GM10847 (cell line): ENCODE measurements around the gene CLEC3B.

Experiments
- POLR2A ChIP-seq: IDR thresholded peaks from 2 replicates; pipeline ENCODE4 v1.6.1; 2011; ENCODE audit not compliant: insufficient read length; ENCODE audit errors: extremely low read depth

The CLEC3B gene

DNA sequence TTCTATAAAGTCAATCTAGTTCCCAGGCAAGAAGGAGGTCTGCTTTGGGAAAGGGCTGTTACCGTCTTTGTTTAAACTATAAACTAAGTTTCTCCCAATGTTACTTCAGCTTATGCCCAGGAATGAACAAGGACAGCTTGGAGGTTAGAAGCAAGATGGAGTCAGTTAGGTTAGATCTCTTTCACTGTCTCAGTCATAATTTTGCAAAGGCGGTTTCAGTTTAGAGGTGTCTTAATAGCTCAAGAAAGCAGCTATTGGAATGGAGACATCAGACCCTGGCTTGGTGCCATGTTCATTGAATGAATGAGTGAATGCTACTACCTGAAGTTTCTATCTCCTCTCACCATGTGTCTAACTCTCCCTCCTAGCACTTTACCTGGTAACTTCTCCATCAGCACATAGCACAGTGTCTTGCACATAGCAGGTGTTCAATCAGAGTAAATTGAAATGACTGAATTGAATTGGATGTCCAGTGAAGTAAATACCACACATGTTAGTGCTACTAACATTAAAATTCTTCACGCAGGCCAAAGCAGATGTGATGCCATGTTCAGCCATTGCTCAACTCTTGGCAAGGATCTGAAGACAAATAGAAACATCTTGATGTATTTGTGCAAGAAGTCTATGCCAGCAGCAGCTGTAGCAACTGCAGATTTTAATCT is 28.2 kb downstream of the CLEC3B start:
- TF ChIP-seq POLR2A = no peak

DNA sequence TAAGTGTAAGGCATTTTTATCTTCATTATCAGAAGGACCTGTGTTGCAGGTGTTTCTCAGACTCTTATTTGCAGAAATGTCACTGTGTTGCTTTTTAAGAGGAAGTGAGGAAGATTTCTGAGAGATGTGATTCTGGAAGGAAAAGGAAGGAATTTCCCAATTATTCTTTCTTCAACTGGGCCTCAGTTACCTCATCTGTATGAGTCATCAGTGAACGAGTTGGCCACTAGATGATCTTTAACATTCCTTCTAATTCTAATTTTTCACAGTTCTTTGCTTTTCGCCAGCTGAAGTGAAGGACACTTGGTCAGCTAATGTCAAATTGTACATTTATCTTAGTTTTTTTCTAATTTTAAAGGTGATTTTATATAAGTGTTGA is 28.9 kb downstream of the CLEC3B start:
- no peak for TF ChIP-seq POLR2A

DNA sequence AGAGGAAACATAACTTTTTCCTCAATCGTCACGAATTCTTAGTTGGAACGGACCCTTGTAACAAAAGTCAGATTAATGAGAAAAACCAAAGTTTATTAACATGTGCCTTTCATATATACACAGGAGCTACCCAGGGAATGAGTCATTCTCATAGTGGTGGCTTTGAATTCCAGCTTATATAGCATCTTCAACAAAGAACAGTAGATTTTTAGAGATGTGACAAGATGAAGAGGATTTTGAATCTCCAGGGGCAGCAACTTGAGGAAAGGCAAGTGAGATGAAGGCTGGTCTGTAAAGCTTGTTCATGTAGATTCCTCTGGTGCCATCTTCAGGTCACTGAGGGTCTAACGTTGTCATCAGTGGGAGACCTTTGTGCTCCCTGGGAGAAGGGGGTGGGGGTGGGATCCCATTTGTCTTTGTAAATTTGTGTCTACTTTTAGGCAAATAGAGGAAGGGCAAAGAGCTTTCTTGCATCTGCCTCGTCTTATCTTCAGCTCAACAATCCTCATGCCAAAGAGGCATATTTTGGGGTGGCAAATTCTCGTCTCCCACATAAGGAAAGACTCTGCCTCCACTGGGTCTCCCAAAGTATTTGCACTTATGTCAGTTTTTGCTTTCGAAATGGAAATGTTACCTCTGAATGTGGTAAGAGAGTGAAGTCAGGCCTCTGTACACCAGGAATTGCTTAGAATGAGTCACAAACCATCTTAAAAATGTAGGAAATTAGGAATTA is 29.5 kb downstream of the CLEC3B start:
- no peak for TF ChIP-seq POLR2A

DNA sequence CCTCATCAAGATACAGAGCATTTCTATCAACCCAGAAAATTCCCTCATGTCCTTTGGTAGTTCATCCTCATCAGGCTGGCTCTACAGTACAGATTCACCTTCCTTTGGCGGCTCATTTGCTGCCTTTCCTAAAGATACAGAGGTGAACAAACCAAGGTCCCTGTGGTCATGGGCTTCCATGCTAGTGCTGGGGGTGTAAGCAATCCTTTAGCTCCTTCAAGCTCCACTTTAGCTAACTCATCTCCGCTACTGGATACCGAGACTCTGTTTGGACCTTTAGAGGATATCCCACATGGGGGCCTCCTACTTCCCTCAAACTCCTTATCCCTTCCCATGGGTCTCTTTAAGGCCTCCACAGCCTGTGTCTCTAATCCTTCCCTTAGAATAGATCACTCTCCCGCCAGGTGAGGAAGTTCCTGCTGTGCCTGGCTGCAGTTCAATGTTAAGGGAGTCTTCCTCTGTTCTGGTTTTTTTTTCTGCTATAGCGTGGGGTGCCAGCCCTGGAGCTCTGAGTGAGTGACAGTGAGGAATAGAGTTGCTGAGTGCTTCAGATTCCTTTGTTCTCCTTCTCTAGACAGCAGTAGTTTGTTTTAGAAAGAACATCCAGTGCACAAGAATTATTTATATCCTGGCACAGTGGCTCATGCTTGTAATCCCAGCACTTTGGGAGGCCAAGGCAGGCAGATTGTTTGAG is 30.7 kb downstream of the CLEC3B start:
- TF ChIP-seq POLR2A = no peak

DNA sequence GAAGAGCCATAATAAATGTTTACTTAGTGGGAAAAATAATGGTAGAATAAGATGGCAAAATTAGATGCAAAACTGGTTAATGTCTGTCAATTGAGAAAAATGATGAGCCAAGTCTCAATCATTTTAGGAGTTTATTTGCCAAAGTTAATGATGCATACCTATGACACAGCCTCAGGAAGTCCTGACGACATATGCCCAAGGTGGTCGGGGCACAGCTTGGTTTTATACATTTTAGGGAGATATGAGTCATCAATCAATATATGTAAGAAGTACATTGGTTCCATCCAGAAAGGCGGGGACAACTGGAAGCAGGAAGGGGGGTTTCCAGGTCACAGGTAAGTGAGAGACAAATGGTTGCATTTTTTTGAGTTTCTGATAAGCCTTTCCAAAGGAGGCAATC is 31.5 kb downstream of the CLEC3B start:
- no peak for TF ChIP-seq POLR2A

DNA sequence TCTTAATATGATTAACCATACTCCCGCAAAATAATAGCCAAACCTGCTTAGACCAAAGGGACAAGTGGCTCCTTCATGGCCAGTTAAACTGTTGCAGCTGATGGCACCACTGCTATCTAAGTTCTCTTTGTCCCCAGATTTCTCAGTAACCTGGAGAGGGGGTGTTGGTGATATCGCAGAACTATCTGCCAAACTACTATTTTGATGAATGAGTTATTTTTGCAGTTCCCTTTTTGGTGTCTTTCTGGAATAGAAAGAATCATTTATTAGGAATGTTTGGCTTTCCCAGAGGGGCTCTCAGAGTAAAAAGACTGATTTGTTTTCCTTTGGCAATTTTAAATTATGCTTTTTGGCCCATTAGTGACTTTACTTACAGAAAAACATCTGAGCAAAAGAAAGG is 33.0 kb downstream of the CLEC3B start:
- no peak for TF ChIP-seq POLR2A

DNA sequence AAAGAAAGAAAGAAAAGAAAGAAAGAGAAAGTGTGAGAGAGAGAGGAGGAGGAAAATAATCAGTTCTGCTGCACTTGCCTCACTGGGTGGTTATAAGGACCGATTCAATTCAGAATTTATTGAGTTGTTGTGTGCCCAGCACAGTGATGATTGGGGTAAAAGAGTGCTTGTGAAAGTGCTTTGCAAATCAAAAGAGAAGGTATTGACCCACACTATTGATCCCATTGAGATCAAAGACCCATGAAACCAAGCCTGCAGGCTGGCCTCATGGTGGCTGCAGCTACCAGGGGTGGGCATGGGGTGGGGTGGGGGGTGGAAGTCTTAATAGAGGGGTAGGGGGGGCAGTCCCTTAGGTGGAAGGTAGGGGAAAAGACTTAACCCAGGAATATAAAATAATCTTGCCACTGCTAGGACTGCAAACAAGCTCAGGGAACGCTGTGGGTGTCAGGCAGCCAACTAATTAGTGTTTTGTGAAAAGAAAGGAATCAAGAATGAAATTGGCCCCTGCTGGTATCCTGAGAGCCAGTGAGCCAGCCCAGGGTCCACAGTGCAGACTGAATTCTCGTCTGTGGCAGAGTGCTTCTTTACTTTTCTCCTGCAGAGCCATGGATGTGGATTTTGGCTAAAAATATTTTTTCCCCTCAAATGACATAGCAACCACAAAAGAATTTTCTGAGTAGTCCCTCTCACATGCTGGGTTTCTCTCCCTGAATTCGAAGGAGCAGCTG is 34.2 kb downstream of the CLEC3B start:
- no peak for TF ChIP-seq POLR2A

DNA sequence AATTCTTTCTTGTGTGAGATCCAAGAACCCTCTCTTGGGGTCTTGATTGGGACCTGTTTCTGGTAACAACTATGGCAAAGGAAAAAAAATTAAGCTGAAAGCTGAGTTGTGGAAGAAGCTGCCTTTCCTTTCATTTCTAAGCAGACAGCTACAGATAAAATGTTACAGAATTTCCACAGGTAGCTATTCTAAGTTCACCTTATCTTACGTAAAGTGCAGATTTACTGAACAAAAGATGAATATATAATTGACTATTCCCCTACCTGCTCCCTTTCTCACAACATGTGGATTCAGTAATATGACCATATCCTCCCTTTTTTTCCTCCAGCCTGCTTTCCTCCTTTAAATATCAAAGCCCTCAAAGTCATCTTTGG is 36.6 kb downstream of the CLEC3B start:
- TF ChIP-seq POLR2A = no peak

DNA sequence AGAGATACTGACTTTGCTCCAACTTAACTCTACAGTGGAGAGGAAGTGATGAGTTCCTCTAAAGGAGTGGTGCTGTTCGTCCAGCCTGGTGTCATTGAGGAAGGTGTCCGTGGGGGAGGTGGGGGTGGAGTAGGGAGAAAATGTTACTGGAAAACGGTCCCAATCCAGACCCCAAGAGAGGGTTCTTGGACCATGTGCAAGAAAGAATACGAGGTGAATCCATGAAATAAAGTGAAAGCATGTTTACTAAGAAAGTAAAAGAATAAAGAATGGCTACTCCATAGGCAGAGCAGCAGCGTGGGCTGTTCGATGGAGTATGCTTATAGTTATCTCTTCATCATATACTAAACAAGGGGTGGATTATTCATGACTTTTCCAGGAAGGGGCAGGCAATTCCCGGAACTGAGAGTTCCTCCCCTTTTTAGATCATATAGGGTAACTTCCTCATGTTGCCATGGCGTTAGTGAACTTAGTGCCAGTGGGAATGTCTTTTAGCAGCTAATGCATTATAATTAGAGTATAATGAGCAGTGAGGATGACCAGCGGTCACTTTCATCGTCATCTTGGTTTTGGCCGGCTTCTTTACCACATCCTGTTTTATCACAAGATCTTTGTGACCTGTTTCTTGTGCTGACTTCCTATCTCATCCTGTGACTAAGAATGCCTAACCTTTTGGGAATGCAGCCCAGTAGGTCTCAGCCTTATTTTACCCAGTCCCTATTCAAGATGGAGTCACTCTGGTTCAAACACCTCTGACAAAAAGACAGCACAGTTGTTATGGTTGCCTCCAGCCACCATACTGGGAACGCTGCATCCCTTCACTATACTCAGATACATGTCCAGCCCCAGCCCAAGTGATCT is 38.6 kb downstream of the CLEC3B start:
- no peak for TF ChIP-seq POLR2A

DNA sequence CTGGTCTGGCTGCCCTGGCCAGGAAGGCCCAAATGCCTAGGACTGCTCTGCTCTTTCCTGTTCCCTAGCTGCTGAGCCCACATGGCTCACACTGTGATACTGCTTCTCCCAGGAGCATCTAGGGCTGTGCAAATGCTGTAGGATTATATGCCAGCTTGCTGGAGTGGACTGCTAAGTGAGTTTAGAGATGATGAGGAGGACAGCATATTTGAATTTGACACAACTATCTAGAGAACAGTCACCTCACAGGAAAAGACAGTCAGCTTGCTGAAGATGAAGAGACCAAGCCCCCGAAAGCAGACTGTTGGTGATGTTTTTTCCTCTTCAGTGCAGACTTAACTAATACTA is 39.2 kb downstream of the CLEC3B start:
- TF ChIP-seq POLR2A = no peak

DNA sequence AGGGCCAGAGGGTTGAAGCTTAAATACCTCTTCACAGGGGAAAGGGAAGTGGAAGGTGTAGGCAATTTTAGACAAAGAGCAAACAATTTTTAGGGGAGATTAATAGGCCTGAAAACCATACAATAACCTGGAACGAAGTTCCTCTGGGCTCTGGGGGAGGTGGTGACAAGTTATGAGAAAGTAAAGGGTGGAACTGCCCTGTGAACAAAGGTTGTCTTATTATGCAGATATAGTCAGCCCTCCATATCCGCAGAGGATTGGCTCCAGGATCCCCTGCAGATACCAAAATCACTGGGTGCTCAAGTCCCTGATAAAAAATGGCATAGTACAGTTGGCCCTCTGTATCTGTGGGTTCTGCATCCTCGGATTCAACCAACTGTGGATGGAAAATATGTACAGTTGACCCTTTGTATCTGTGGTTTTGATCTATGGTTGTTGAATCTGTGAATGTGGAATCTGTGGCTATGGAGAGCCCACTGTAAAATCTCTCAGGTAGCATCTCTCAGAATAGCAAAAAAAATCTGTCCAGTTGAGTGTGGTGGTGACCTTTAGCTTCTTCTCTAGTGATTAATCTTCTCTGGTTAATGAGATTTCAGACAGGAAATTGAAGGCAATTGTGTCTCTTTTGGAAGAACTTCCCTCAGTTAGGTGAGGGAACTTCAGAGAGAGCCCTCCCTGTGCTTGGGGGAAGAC is 40.2 kb downstream of the CLEC3B start:
- TF ChIP-seq POLR2A = no peak

DNA sequence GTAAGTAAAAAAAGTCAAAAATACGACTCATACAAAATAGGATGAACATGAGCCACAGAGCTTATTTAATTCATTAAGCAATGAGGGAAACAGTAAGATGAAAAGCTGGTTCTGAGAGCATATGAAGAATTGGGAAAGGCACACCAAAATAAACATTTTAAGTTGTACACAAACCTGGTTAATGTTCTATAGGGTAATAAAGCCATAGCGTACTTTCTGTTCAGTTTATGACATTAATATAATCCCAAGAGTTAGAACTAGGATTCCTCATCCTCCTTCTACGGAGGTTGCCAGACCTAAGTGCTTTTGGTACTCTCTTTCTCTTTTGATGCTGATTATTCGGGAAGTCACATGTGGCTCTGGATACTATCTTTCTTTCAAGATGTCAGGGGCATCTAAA is 41.4 kb downstream of the CLEC3B start:
- TF ChIP-seq POLR2A = no peak

DNA sequence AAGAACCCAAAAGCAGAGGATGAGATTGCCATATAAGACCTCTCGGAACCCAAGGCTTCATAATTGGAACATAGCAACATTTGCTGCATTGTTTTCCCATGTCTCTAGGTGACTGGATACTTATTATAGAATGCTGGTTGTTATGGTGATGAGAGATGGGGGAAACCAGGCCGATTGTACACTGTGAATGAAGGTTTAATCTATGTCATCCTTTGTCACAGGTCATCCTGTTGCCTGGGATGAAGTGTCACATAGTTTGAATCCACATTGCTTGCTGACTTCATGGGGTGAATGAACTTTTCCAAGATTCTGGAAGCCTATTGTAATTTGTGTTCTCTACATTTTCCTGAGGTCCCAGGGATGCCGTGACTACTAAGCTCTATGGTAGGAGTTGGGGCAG is 41.8 kb downstream of the CLEC3B start:
- TF ChIP-seq POLR2A = no peak

DNA sequence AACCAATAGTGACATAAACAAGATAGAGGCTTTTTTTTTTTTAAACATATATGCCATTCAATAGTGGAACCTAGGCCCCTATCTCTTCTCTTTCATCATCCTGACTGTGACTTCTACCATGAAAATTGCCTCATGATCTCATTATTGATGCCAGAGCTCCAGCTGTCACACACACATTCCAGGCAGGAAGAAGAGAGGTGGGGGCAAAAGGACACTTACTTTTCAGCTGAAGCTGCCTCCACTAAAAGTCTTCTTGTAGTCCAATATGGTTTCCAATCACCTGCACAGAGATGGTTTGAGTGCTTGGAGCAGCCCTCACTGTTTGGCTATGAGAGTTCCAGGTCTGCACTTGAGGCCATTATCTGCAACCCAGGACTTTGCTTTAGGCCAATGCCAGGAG is 45.0 kb downstream of the CLEC3B start:
- no peak for TF ChIP-seq POLR2A
